DOHH2 (cell line): ENCODE measurements around the gene ADAMTS7.

Experiments used
- H3F3A ChIP-seq: fragments of 200-600 bp; sonication (generic), shearing (Covaris generic); 2 replicates; pipeline ENCODE4 v1.6.0; 2016; ENCODE audit warnings: antibody characterized with exemption, mild to moderate bottlenecking; ENCODE audit not compliant: control insufficient read depth, insufficient read depth
- H3K27ac ChIP-seq: fragments of 200-600 bp; sonication (generic); 2 replicates; pipeline ENCODE4 v1.5.1; 2014; ENCODE audit warnings: low read depth, mild to moderate bottlenecking, low read length, moderate library complexity
- H3K27me3 ChIP-seq: fragments of 200-600 bp; sonication (generic); 2 replicates; pipeline ENCODE4 v1.6.1; 2014; ENCODE audit warnings: mild to moderate bottlenecking, low read length, mixed read lengths; ENCODE audit not compliant: control insufficient read depth
- H3K36me3 ChIP-seq: fragments of 200-600 bp; sonication (generic); 2 replicates; pipeline ENCODE4 v1.6.1; 2014; ENCODE audit warnings: mild to moderate bottlenecking, low read length, moderate library complexity, mixed read lengths; ENCODE audit not compliant: control insufficient read depth
- H3K4me1 ChIP-seq: fragments of 200-600 bp; sonication (generic); 2 replicates; pipeline ENCODE4 v1.6.1; 2014; ENCODE audit warnings: mild to moderate bottlenecking, low read length, mixed read lengths; ENCODE audit not compliant: control insufficient read depth
- H3K4me2 ChIP-seq: fragments of 200-600 bp; sonication (generic); 2 replicates; pipeline ENCODE4 v1.6.0; 2014; ENCODE audit warnings: mild to moderate bottlenecking, low read length, moderate library complexity
- H3K4me3 ChIP-seq: fragments of 200-600 bp; sonication (generic); 2 replicates; pipeline ENCODE4 v1.5.1; 2014; ENCODE audit warnings: mild to moderate bottlenecking, low read length, mixed read lengths
- H3K79me2 ChIP-seq: fragments of 200-600 bp; sonication (generic); 2 replicates; pipeline ENCODE4 v1.6.1; 2014; ENCODE audit warnings: mild to moderate bottlenecking, low read length, mixed read lengths; ENCODE audit not compliant: control insufficient read depth
- H3K9me2 ChIP-seq: fragments of 200-600 bp; sonication (generic); replicated peaks from 2 replicates; pipeline ENCODE4 v1.6.1; 2014; ENCODE audit warnings: mild to moderate bottlenecking, low read length, mixed read lengths; ENCODE audit not compliant: control insufficient read depth
- H3K9me3 ChIP-seq: fragments of 200-600 bp; sonication (generic); 2 replicates; pipeline ENCODE4 v1.6.1; 2014; ENCODE audit warnings: antibody characterized with exemption, low read length, mixed read lengths; ENCODE audit not compliant: control insufficient read depth, insufficient read depth
- H4K20me1 ChIP-seq: fragments of 200-600 bp; sonication (generic); 2 replicates; pipeline ENCODE4 v1.6.0; 2014; ENCODE audit warnings: low read depth, mild to moderate bottlenecking, antibody characterized with exemption, low read length, moderate library complexity; ENCODE audit not compliant: control insufficient read depth, insufficient read depth
- EZH2phosphoT487 ChIP-seq: fragments of 200-600 bp; sonication (generic); IDR thresholded peaks from 2 replicates; pipeline ENCODE4 v1.6.1; 2017; ENCODE audit warnings: borderline replicate concordance, mild to moderate bottlenecking, antibody characterized with exemption, low read length, moderate library complexity, mixed read lengths
- TF ChIP-seq, protein P1 (sequence below): fragments of 200-600 bp; sonication (generic); IDR thresholded peaks from one replicate; pipeline ENCODE4 v1.5.1; 2014; ENCODE audit warnings: antibody characterized with exemption, mild to moderate bottlenecking, low read depth, low read length; ENCODE audit not compliant: poor library complexity, severe bottlenecking

ADAMTS7 gene

DNA sequence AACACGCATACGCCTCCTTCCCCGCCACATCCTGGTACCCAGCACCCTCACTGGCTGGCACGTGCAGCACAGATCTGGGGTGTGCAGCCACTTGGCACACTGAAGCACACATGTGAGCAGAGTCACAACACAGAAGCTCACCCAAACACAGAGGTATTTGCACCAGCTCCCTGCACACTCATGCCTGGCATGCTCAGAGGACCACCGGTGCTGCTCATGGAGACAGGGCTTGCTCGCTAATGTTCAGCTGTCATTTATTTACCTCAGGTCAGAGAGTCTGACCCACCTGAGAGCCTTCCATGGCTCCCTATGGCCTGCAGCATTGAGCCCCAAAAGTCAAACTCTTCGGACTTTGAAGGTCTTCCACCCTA, 70.4 kb downstream of the ADAMTS7 start:
- H3K4me2 ChIP-seq: no peak overlapping the region
- H3F3A ChIP-seq: no peaks in the 10 kb centered on the region
- TF ChIP-seq, protein P1, sequence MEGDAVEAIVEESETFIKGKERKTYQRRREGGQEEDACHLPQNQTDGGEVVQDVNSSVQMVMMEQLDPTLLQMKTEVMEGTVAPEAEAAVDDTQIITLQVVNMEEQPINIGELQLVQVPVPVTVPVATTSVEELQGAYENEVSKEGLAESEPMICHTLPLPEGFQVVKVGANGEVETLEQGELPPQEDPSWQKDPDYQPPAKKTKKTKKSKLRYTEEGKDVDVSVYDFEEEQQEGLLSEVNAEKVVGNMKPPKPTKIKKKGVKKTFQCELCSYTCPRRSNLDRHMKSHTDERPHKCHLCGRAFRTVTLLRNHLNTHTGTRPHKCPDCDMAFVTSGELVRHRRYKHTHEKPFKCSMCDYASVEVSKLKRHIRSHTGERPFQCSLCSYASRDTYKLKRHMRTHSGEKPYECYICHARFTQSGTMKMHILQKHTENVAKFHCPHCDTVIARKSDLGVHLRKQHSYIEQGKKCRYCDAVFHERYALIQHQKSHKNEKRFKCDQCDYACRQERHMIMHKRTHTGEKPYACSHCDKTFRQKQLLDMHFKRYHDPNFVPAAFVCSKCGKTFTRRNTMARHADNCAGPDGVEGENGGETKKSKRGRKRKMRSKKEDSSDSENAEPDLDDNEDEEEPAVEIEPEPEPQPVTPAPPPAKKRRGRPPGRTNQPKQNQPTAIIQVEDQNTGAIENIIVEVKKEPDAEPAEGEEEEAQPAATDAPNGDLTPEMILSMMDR: no peak
- no peak for TF ChIP-seq EZH2phosphoT487
- no peaks in the 10 kb centered on the region for H3K9me2 ChIP-seq
- no peak overlapping the region for H3K27ac ChIP-seq
- H3K27me3 ChIP-seq: 0 out of 2 replicates have a peak, but pooled peaks cover 4% of the 10 kb centered on the region
- no peak overlapping the region for H3K4me3 ChIP-seq
- H3K79me2 ChIP-seq: no peaks in the 10 kb centered on the region
- H3K36me3 ChIP-seq: no peaks in the 10 kb centered on the region
- H3K4me1 ChIP-seq: peaks cover 9% of the 10 kb centered on the region
- H4K20me1 ChIP-seq: no peaks in the 10 kb centered on the region
- no peaks in the 10 kb centered on the region for H3K9me3 ChIP-seq

DNA sequence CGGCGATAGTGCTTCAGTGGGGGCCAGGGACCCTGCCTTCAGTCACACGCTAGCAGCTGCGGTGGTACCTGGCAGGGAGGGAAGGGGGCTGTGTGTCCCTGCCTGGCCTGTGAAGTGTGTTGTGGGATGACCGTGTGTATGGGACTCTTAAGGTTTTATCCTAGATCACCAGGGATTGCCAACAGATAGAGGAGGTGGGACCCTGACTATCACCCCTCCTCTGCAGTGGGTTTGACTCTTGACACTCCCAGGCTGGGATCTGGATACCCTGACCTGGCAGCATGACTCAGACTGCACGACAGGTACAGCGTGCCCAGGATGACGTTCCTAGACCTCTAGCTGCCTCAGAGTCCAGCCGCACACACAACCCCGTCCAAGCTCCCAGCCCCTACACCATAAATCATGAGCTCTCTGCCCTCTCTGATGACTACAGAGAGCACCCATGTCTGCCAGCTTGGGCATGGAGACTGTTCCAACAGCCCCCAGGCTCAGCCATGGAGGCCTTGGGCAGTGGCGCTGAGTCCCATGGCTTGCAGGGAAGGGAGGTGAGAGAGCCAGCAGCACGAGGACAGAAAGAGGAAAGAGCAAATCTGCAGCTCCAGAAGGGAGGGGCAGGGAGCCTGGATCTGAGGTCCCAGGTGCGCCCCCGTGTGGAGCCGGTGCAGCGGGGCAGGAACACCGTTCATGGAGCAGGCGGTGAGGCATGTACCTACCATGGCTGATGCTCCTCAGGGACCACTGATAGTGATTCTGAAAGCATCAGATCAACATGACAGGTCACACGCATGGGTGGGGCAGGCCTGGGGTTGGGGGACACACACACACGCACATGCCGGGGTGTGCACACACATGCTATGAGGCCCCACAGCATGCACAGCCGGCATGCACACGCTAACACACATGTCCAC, 71.0 kb downstream of the ADAMTS7 start:
- Histone ChIP-seq H4K20me1 (no peaks in the 10 kb centered on the region), H3K27me3 (0 out of 2 replicates have a peak, but pooled peaks cover 4% of the 10 kb centered on the region), H3K36me3 (no peaks in the 10 kb centered on the region), H3K79me2 (no peaks in the 10 kb centered on the region), H3K9me2 (no peaks in the 10 kb centered on the region), H3K4me1 (peaks cover 9% of the 10 kb centered on the region), H3K4me2 (no peak overlapping the region), H3K9me3 (no peaks in the 10 kb centered on the region), H3F3A (no peaks in the 10 kb centered on the region), H3K4me3 (no peak overlapping the region), H3K27ac (no peak overlapping the region)
- TF ChIP-seq EZH2phosphoT487: no peak
- TF ChIP-seq, protein P1: peak; percentile 82

DNA sequence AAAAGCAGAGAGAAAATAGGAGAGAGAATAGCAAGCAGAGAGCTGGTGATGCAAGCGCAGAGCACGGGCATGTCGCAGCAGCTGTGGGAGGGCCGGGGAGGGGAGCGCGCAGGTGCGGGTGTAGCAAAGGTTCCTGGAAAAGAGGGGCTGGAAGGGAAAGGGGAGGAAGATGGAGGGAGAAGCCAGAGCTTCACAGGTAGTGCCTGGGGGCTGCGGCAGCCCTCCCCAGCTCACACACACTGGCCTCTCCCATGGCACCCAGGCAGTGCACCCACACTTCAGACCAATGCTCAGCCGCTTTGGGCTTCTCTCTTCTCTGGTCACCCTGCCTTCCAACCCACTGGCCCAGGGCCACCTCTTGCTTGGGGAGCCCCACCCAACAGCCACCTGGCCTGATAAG, 72.1 kb downstream of the ADAMTS7 start:
- Histone ChIP-seq H4K20me1 (no peaks in the 10 kb centered on the region), H3K27me3 (0 out of 2 replicates have a peak, but pooled peaks cover 7% of the 10 kb centered on the region), H3K9me2 (no peaks in the 10 kb centered on the region), H3K79me2 (no peaks in the 10 kb centered on the region), H3K4me2 (no peak overlapping the region), H3K36me3 (no peaks in the 10 kb centered on the region), H3K4me3 (no peak overlapping the region), H3K27ac (no peak overlapping the region), H3F3A (no peaks in the 10 kb centered on the region), H3K4me1 (peaks cover 9% of the 10 kb centered on the region), H3K9me3 (no peaks in the 10 kb centered on the region)
- TF ChIP-seq, protein P1: no peak
- no peak for TF ChIP-seq EZH2phosphoT487
